Peyer's patch (tissue), 4 donors: ENCODE measurements around the gene SPATA9.

Source experiments
- CTCF ChIP-seq, 6 experiments: fragments of 450-650 bp in 4 of 6; fragments of 200-600 bp in 2 of 6; sonication (generic) in 1 of 6; IDR thresholded peaks; one replicate each; pipeline ENCODE4 v1.5.1; 2017 to 2019; ENCODE audit warnings: antibody characterized with exemption in 6 of 6, mild to moderate bottlenecking in 3 of 6, moderate library complexity in 1 of 6
- POLR2A ChIP-seq, 2 donors: fragments of 450-650 bp; IDR thresholded peaks; one replicate each; pipeline ENCODE4 v1.5.1; 2017; ENCODE audit warnings: antibody characterized with exemption in 2 of 2, mild to moderate bottlenecking in 2 of 2, moderate library complexity in 2 of 2

GRCh38 chr5:95731571-95732554, 49.1 kb upstream of the SPATA9 start:
- TF ChIP-seq CTCF (IDR thresholded peaks at IDR 0.05) (no peak), POLR2A (IDR thresholded peaks at IDR 0.05) (no peak)
